ENCODE results near the gene CDHR2.

Gene CDHR2

DNA sequence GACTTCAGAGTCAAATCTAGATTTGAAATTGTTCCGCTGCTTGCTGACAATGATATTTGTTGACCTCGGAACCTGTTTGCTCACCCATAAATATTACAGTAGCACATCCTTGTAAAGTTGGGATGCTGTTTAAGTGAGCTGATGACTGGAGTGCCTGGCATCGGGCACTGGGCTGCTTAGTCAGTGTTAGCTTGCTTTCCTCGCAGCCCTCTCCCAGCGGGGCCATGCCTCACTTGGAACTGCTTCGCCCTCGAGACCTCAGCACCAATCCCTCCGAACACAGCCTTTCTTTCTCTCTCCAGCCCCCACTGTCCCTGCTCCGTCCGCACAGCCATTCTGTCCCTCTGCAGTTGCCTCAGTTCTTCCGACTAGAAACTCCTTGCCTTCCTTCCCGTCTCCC is 35.4 kb upstream of the CDHR2 start:
- H3K36me3 ChIP-seq (ENCODE audit: insufficient read depth, insufficient read length, low read length): peaks cover 10% of the 10 kb centered on the region
- no peaks in the 10 kb centered on the region for H3K27me3 ChIP-seq (ENCODE audit: insufficient read depth, insufficient read length)
- TF ChIP-seq YY1 (IDR thresholded peaks at IDR 0.05; ENCODE audit: insufficient read depth, insufficient read length): no peak
- no peak for TF ChIP-seq ZNF274 (IDR thresholded peaks at IDR 0.05; ENCODE audit: low read depth, low read length)
- TF ChIP-seq SUZ12 (IDR thresholded peaks at IDR 0.05; ENCODE audit: extremely low read depth, insufficient read depth, insufficient read length): no peak
- DNase-seq (ENCODE audit: low read depth, low spot score): no peak
- H3K9me3 ChIP-seq (ENCODE audit: insufficient read depth, low read length): no peaks in the 10 kb centered on the region
- H3K4me1 ChIP-seq (ENCODE audit: insufficient read depth, insufficient read length): no peaks in the 10 kb centered on the region
- H3K4me3 ChIP-seq (ENCODE audit: insufficient read length, low read depth): no peak overlapping the region
- H3K9ac ChIP-seq (ENCODE audit: insufficient read length, low read depth): no peak overlapping the region

GRCh38 chr5:176514244-176514950 is 34.7 kb upstream of the CDHR2 start:
- no peak for DNase-seq (ENCODE audit: low read depth, low spot score)
- Histone ChIP-seq H3K9ac (ENCODE audit: insufficient read length, low read depth) (no peak overlapping the region), H3K27me3 (ENCODE audit: insufficient read depth, insufficient read length) (no peaks in the 10 kb centered on the region), H3K4me3 (ENCODE audit: insufficient read length, low read depth) (no peak overlapping the region), H3K9me3 (ENCODE audit: insufficient read depth, low read length) (no peaks in the 10 kb centered on the region), H3K4me1 (ENCODE audit: insufficient read depth, insufficient read length) (no peaks in the 10 kb centered on the region), H3K36me3 (ENCODE audit: insufficient read depth, insufficient read length, low read length) (peaks cover 4% of the 10 kb centered on the region)
- no peak for TF ChIP-seq YY1 (IDR thresholded peaks at IDR 0.05; ENCODE audit: insufficient read depth, insufficient read length)
- no peak for TF ChIP-seq ZNF274 (IDR thresholded peaks at IDR 0.05; ENCODE audit: low read depth, low read length)
- TF ChIP-seq SUZ12 (IDR thresholded peaks at IDR 0.05; ENCODE audit: extremely low read depth, insufficient read depth, insufficient read length): no peak

DNA sequence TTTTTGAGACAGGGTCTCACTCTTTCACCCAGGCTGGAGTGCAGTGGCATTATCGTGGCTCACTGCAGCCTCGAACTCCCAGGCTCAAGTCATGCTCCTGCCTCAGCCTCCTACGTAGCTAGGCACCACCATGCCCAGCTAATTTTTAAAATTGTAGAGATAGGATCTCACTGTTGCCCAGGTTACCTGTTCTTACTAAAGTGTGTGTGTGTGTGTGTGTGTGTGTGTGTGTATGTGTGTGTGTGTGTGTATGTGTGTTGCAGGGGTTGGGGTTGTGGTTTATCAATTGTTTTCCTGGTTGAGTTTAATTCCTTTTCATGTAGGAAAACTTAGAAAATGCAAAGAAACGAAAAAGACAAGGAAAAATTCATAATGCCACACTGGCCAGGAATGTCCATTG is 33.7 kb upstream of the CDHR2 start:
- no peak for TF ChIP-seq SUZ12 (IDR thresholded peaks at IDR 0.05; ENCODE audit: extremely low read depth, insufficient read depth, insufficient read length)
- TF ChIP-seq YY1 (IDR thresholded peaks at IDR 0.05; ENCODE audit: insufficient read depth, insufficient read length): no peak
- no peak for TF ChIP-seq ZNF274 (IDR thresholded peaks at IDR 0.05; ENCODE audit: low read depth, low read length)
- H3K27me3 ChIP-seq (ENCODE audit: insufficient read depth, insufficient read length): no peaks in the 10 kb centered on the region
- no peak overlapping the region for H3K4me3 ChIP-seq (ENCODE audit: insufficient read length, low read depth)
- no peak for DNase-seq (ENCODE audit: low read depth, low spot score)
- no peaks in the 10 kb centered on the region for H3K9me3 ChIP-seq (ENCODE audit: insufficient read depth, low read length)
- no peaks in the 10 kb centered on the region for H3K4me1 ChIP-seq (ENCODE audit: insufficient read depth, insufficient read length)
- H3K36me3 ChIP-seq (ENCODE audit: insufficient read depth, insufficient read length, low read length): no peaks in the 10 kb centered on the region
- H3K9ac ChIP-seq (ENCODE audit: insufficient read length, low read depth): no peak overlapping the region

GRCh38 chr5:176517053-176517661 is 32.0 kb upstream of the CDHR2 start:
- H3K4me1 ChIP-seq (ENCODE audit: insufficient read depth, insufficient read length): no peaks in the 10 kb centered on the region
- no peak for DNase-seq (ENCODE audit: low read depth, low spot score)

DNA sequence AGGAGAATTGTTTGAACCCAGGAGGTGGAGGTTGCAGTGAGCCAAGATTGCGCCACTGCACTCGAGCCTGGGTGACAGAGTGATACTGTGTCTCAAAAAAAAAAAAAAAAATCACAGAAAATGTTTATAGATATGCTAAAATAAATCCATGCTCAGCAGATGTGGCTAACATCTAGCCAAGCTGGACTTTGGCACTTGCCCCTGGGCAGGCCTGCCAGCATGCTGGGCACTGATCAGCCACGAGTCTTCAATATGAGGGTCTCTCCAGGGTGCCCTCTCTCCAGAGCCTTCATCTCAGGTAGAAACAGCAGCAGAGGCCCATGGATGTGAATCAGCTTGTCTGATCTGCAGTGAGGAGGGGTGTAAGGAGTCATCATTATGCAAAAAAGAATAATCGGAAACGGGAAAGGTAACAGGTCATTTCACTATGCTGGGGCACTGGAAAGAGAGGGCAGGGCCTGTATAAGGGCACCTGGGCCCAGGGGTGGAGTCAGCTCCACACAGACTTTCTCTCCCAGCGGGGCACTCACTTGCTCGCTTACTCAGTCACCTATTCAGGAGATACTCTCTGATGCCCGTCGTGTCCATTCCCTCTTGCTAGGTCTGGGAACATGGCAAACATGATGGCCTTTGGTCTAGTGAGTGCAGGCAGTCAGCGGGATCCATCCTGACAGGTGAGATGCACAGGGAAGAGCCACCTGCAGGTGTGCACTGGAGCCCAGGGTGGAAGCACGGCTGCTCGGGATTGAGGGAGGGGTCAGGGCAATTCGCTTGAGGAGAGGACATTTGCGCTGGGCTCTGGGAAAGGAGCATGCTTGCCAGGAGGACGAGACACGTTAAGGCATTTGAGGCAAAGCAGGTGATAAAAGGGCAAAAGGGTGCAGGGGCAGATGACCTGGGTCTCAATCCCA is 29.1 kb upstream of the CDHR2 start:
- H3K36me3 ChIP-seq (ENCODE audit: insufficient read depth, insufficient read length, low read length): no peaks in the 10 kb centered on the region
- no peak for TF ChIP-seq ZNF274 (IDR thresholded peaks at IDR 0.05; ENCODE audit: low read depth, low read length)
- TF ChIP-seq YY1 (IDR thresholded peaks at IDR 0.05; ENCODE audit: insufficient read depth, insufficient read length): no peak
- TF ChIP-seq SUZ12 (IDR thresholded peaks at IDR 0.05; ENCODE audit: extremely low read depth, insufficient read depth, insufficient read length): no peak
- H3K9ac ChIP-seq (ENCODE audit: insufficient read length, low read depth): no peak overlapping the region
- no peaks in the 10 kb centered on the region for H3K27me3 ChIP-seq (ENCODE audit: insufficient read depth, insufficient read length)
- H3K4me3 ChIP-seq (ENCODE audit: insufficient read length, low read depth): no peak overlapping the region
- H3K4me1 ChIP-seq (ENCODE audit: insufficient read depth, insufficient read length): no peaks in the 10 kb centered on the region
- no peak for DNase-seq (ENCODE audit: low read depth, low spot score)
- no peaks in the 10 kb centered on the region for H3K9me3 ChIP-seq (ENCODE audit: insufficient read depth, low read length)

More at GRCh38 chr5:176517053-176517661, 32.0 kb upstream of the CDHR2 start:
- no peak overlapping the region for H3K9ac ChIP-seq (ENCODE audit: insufficient read length, low read depth)
- no peaks in the 10 kb centered on the region for H3K36me3 ChIP-seq (ENCODE audit: insufficient read depth, insufficient read length, low read length)
- no peaks in the 10 kb centered on the region for H3K9me3 ChIP-seq (ENCODE audit: insufficient read depth, low read length)
- no peak for TF ChIP-seq ZNF274 (IDR thresholded peaks at IDR 0.05; ENCODE audit: low read depth, low read length)
- TF ChIP-seq YY1 (IDR thresholded peaks at IDR 0.05; ENCODE audit: insufficient read depth, insufficient read length): no peak
- TF ChIP-seq SUZ12 (IDR thresholded peaks at IDR 0.05; ENCODE audit: extremely low read depth, insufficient read depth, insufficient read length): no peak
- no peaks in the 10 kb centered on the region for H3K27me3 ChIP-seq (ENCODE audit: insufficient read depth, insufficient read length)
- no peak overlapping the region for H3K4me3 ChIP-seq (ENCODE audit: insufficient read length, low read depth)

GRCh38 chr5:176521286-176521685 is 27.9 kb upstream of the CDHR2 start:
- no peaks in the 10 kb centered on the region for H3K4me1 ChIP-seq (ENCODE audit: insufficient read depth, insufficient read length)
- no peak for DNase-seq (ENCODE audit: low read depth, low spot score)
- TF ChIP-seq YY1 (IDR thresholded peaks at IDR 0.05; ENCODE audit: insufficient read depth, insufficient read length) (no peak), SUZ12 (IDR thresholded peaks at IDR 0.05; ENCODE audit: extremely low read depth, insufficient read depth, insufficient read length) (no peak), ZNF274 (IDR thresholded peaks at IDR 0.05; ENCODE audit: low read depth, low read length) (no peak)
- H3K36me3 ChIP-seq (ENCODE audit: insufficient read depth, insufficient read length, low read length): no peaks in the 10 kb centered on the region
- no peaks in the 10 kb centered on the region for H3K27me3 ChIP-seq (ENCODE audit: insufficient read depth, insufficient read length)
- H3K9ac ChIP-seq (ENCODE audit: insufficient read length, low read depth): no peak overlapping the region
- H3K9me3 ChIP-seq (ENCODE audit: insufficient read depth, low read length): no peaks in the 10 kb centered on the region
- no peak overlapping the region for H3K4me3 ChIP-seq (ENCODE audit: insufficient read length, low read depth)

Measured in NT2/D1 (cell line).